NCI-H226 (cell line): ENCODE measurements around the gene GRAP.

Experiments used
- DNase-seq: peaks from one replicate; pipeline ENCODE4 v3.0.0-alpha.2; 2015

Gene GRAP

GRCh38 chr17:19017804-19018599 is 28.8 kb downstream of the GRAP start:
- DNase-seq = no peak

- no peak for DNase-seq
Observed at GRCh38 chr17:19017401-19017800, 29.4 kb downstream of the GRAP start.

DNA sequence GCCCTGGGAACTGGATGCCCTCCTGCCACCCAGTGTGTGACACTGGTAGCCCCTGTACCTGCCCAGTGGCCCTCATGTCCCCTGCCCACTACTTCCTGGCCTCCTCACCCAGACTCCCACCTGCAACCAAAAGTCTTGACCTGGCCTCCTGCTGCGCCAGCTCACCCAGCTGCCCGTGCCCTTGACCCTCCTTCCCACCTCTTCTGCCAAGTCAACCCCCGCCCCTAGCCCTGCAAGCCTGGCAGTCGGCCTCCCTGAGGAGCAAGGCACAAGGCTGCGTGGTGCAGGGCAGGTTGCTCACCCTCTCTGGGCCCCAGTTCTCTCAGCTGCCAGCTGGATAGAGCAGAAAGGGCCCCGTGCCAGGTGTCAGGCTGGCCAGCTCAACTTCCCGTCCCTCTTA is 29.9 kb downstream of the GRAP start:
- no peak for DNase-seq

DNA sequence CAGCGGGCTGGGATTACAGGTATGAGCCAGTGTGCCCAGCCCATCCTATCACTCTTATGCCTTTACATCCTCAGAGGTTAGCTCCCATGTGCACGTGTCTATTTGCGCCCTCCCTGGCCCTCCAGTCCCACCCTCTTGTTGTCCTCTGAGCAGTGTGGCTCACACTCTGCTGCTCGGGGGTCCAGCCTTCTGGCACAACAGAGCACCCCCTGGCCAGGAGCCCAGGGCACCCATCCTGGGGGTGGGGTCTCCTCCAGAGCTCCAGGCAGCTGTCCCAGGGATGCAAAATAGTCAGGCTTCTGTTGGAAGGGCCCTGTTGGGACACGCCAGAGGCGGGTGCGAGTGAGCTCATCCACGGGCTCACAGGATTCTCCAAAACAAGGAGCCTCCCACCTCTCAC is 30.5 kb downstream of the GRAP start:
- DNase-seq = no peak

DNA sequence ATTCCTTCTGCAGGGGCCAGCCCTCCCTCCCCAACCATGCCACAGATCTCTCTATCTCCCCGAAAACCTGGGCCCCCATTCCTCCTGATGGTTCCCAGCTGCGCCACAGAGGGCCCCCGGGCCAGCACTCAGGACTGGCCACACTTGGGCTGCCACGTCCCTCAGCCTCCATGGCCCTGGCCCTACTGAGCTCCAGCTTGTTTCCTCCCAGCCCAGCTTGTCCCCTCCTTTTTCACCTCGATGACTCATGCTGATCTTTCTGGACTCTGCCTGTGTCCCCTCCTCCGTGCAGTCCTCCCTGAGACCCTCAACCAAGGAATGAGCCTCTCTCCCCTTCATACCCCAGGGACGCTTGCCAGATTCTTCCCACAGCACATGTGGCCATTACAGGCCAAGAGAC is 31.3 kb downstream of the GRAP start:
- DNase-seq = no peak

GRCh38 chr17:19014628-19015215 is 32.0 kb downstream of the GRAP start:
- DNase-seq = no peak

DNA sequence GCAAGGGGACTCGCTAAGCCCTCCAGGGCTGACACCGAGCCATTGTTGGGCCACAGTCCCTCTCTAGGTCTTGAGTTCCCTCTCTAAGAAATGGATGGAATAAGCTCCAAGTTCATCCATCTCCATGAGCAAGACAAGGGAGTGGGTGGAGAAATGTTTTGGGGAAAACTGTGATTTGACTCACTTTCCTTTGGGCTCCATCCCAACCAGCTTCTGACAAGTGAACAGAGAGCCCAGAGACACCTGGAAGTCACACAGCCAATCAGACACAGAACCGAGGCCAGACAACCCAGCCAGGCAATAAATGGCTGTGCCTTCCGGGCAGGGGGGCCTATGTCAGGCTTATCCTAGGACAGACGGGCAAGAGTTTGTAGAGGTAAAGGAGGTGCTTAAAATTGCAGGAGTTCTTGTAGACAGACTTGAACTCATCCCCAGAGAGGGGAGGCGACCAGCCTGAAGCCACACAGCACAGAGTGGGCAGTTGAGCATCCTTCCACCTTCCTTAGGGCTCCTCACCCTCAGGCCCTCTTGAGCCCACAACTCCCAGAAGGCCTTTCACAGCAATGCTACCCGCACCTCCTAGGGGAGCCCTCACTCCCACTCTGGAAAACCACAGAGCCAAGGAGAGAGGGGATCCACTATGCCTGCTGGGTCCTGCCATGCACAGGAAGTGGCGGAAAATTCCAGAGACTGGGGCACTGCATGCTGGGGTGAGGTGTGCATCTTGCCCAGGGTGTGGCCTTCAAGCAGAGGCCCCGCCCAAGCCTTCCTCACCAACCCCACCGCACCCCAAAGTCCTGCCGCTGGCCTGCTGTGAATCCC is 32.7 kb downstream of the GRAP start:
- DNase-seq = no peak

DNA sequence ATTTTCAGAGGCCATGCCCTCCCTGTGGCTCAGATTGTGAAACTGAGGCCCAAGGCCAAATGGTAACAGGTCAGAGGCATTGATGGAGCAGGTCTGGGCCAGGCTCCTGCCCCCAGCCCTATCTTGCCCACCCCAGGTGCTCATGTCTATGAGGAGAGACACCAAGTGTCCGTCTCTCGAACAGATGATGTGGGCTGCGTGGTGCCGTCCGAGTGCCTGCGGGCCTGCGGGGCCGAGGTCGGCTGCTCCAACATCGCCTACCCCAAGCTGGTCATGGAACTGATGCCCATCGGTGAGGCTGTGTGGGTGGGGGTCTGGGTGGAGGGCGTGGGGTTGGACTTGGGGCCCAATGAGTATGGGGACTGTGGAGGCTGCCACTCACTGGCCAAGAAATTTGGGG is 33.5 kb downstream of the GRAP start:
- no peak for DNase-seq

DNA sequence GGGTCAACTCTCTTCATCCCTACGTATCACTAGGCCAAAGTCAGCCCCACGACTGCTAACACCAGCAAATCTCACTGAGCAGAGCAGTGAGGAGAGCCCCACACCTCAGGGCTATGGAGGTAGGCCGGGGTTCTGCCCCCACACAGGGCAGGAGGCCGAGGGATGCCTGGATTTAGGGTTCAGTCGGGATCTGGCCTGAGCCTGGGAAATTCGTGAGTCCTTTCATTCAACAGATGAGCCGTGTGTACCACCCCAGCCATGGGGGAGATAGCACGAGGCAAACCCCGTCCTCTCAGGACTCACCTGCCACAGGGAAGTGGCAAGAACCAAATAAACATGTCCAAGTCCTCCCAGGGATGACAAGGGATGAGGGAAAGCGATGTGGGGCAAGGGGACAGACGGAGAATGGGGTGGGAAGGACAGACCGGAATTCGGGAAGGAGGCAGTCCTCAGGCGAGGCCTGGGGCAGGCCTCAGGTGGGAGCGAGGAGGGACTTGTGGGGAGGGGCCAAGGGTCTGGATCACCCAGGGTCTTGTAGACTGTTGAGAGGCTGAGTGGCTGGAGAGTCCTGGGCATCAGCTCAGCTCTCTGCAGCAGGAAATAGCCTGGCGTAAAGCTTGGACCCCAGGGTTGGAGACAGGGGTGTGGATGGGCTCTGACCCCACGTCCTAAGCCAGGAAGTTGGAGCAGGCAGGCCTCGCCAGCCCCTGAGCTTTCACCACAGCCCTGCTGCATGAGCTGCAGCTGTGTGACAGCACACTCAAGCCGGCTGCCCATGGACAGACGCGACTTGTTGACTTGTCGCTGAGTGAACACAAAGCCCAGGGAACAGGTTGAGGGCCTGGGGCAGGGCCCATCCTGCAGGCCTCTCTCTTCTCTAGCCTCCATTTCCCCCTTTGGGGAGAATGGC is 34.3 kb downstream of the GRAP start:
- DNase-seq = no peak

DNA sequence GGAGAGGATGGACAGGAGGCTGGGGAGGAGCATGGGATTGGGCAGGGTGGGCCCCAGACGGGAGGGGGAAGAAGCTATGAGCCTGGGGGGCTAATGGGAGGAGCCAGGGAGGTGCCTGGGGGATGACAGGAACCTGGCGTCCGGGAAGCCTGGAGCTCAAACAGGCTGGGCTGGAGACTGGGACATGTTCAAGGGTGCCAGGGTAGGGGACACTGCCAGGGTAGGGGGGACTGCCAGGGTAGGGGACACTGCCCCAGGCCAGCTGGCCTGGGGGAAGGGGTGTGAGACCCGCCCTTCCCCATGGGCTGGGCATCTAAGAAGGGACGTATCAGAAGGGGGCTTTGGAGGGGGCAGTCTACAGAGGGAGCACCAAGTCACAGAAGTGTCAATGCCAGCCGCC is 35.2 kb downstream of the GRAP start:
- DNase-seq = no peak

DNA sequence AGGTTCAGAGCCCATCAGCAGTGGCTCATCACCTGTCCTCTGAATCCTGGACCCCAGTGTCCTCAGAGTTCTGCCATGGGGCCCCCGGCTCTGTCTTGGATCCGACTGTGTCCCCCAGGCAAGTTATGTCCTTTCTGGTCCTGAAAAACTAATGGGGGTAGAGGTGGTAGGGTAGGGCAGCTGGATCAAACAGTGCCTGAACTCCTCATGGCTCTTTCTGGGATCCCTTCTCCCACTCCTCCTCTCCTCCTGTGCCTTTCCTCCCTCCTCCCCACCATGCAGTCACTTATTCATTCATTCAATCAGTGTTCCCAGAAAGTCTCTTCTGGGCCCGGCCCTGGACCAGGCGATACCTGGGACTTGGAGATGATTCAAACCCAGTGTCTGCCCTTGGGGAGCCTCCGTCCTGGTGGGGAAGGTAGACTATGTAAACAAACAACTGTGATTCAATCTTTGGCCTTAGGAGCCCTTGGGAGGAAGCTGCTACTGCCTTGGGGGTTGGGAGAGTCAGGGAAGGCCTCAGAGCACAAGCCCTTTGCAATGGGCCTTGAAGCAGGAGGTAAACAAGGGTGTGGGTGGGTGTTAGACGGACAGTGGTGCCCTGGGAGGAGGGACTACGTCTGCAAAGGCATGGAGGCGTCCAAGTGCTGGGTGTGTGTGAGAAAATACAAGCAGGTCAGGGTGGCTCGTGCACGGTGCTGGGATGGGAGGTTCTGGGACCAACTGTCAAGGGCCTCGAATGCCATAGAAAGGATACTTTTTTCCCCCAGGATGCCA is 35.8 kb downstream of the GRAP start:
- peak; percentile 9 for DNase-seq

- DNase-seq = no peak
Observed at GRCh38 chr17:19009970-19010369, 36.8 kb downstream of the GRAP start.

- no peak for DNase-seq
Observed at GRCh38 chr17:19006698-19007097, 40.1 kb downstream of the GRAP start.

DNA sequence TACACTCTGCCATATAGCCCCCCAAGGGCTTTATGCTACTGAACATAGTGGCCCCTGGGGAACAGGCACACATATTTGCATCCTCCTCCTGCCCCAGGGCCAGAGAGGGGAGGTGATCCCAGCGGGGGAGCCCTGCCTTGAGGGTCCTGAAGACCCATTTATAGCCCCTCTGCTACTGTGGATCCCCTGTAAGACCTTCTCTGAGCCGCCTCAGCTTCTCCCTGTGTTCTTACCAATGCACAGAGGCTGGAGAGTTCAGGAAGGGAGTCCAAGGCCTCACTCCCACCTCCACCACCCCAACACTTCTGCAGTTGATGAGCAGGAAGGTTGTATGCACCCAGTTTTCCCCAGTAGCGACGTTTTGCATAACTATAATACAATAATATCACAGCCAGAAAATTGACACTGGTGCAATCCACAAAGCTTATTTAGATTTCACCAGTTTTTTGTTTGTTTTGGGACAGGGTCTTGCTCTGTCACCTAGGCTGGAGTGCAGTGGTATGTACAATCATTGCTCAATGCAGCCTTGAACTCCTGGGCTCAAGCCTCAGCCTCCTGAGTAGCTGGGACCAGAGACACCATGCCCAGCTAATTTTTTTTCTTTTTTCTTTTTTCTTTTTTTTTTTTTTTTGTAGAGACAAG is 40.8 kb downstream of the GRAP start:
- no peak for DNase-seq

DNA sequence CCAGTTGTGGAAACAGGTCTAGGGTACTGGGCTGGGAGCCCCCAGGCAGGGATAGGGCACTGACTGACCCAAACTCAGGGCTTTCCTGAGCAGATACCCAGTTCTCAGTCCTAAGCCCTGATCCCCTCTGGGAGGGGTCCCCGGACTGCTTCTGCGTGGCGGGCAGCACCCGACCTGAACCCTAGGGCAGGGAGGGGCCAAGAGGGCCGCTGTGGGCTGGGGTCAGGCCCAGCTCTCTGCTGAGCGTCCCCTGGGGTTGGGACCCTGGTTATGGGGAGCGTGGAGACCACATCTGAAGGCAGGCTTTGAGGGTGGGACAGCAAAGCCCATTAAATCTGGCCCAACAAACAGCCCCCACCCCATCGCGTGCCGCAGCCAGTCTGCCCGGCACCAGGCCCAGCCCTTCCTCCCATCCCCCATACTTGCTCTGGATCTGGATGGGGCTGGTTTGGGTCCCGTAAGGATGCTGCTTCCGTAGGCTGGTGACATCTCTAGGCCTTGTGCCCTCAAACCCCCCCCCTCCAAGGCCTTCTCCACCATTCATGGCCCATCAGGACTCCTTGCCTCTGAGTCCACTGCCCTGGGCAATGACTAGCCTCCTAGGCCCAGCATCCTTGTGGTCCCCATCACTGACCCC is 41.5 kb downstream of the GRAP start:
- DNase-seq = no peak

DNA sequence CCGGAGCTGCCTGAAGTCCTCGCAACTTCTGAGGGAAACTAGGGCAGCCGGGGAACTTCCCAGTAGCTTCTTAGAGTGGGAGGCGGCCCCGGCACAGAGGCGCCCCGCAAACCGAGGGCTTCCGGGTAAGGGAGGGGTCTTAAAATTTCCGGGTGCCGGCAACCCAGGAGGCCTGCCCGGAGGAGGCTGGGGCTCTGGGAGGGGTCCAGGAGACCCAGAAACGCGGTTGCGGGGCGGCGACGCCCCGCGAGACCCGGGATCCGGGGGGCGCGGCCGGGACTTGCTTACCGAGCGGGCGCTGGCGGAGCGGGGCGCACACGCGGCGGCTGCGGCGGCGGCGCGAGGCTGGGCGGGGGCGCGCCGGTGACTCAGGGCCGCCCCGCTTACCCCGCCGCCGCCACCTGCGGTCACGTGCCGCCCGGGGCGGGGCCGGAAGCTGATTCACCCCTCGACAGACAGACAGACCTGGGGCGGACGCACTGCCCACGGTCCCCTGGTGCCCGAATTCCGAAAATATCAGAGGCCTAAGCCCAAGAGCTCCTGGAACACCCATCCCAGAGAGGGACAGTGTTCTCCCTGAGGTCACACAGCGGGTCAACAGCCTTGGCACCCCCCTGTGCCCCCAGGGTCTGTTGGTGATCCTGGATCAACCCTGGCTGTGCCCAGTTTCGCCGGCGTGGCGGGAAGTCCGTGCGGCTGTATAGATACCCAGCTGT is 42.2 kb downstream of the GRAP start, which contains the start of gene FAM83G:
FAM83G (minus strand) TSS at position 344 of the 716 bp plus-strand sequence. CDS start 723 bp downstream, outside the sequence.
- DNase-seq = peak; percentile 83

DNA sequence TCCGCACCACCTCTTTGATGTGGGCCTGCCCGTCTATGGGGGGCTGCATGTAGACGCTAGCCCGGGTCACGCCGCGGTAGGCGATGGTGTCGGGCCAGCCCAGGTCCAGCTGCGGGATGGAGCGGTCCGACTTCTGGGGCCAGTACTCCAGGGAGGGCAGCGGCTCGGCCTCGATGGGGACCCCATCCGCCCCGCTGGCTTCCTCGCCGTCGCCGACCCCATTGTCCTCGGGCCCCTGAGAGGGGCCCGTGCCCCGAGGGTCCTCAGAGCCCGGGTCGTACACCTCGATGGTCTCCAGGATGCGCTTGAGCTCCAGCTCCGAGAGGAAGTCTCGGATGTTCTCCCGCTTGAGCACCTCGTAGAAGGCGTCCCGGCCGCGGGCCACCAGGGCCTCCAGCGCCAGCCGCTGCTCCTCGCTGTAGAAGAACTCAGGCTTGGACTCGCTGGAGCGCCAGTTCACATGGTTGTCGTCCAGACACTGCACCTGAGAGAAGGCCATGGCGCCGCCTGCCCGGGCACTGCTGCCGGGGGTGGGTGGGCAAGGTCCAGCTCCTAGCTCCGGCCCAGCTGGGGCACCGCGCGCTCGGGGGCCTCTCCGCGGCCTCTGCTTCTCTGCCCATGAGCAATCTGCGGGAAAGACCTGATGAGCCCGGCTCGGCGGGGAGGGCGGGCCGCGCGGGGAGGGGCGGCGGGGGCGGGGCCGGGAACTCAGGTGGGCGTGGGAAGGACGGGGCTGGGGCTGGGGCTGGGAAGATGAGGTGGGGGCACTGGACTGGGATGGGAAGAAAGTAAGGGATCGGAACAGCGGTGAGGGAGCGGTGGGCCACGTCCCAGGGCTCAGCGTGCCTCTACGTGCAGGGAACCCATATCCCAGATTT is 43.0 kb downstream of the GRAP start:
- DNase-seq = peak; percentile 42

- peak; percentile 40 for DNase-seq
Observed at GRCh38 chr17:19002805-19003542, 43.8 kb downstream of the GRAP start.
